ENCODE results near the gene CYTH4.

DNA sequence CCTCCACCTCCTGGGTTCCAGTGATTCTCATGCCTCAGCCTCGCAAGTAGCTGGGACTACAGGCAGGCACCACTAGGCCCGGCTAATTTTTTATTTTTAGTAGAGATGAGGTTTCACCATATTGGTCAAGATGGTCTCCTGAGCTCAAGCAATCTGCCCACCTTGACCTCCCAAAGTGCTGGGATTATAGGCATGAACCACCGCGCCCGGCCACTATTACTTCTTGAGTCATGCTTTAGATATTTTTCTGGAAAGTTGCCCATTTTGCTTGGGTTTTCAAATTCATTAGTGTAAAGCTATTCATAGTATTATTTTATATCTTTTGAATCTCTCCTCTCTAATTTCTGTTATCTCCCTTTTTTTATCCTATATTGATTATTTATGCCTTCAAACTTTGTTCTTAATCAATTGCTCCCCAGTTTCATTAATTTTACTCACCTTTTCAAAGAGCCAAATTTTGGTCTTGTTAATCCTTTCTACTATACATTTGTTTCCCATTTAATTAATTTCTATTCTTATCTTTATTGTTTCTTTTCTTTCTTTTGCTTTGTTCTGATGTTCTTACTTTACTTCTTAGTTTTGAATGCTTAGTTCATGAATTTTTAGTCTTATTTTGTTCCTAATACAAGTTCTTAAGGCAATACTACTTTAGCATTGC is 28.0 kb upstream of the CYTH4 start:
- TF ChIP-seq, protein P1, sequence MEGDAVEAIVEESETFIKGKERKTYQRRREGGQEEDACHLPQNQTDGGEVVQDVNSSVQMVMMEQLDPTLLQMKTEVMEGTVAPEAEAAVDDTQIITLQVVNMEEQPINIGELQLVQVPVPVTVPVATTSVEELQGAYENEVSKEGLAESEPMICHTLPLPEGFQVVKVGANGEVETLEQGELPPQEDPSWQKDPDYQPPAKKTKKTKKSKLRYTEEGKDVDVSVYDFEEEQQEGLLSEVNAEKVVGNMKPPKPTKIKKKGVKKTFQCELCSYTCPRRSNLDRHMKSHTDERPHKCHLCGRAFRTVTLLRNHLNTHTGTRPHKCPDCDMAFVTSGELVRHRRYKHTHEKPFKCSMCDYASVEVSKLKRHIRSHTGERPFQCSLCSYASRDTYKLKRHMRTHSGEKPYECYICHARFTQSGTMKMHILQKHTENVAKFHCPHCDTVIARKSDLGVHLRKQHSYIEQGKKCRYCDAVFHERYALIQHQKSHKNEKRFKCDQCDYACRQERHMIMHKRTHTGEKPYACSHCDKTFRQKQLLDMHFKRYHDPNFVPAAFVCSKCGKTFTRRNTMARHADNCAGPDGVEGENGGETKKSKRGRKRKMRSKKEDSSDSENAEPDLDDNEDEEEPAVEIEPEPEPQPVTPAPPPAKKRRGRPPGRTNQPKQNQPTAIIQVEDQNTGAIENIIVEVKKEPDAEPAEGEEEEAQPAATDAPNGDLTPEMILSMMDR (IDR thresholded peaks at IDR 0.05; ENCODE audit: low read depth, low read length) = no peak
- TF ChIP-seq, protein P2, sequence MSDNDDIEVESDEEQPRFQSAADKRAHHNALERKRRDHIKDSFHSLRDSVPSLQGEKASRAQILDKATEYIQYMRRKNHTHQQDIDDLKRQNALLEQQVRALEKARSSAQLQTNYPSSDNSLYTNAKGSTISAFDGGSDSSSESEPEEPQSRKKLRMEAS (IDR thresholded peaks at IDR 0.05; ENCODE audit: low read depth, low read length) = no peak
- TF ChIP-seq POLR2A (IDR thresholded peaks at IDR 0.05; ENCODE audit: extremely low read depth, insufficient read length) = no peak

All from NB4 (cell line).